GM21737 (cell line): ENCODE measurements around the gene MVB12B.

Experiments
- ATAC-seq: cut with Tn5 transposase; IDR thresholded peaks from one replicate; pipeline ENCODE4 v1.9.1; 2021; ENCODE audit warnings: mild to moderate bottlenecking, moderate library complexity; ENCODE audit not compliant: unreplicated experiment

The MVB12B gene

GRCh38 chr9:126329476-126330275 lies 3.0 kb downstream of the MVB12B start:
- ATAC-seq: no peak

DNA sequence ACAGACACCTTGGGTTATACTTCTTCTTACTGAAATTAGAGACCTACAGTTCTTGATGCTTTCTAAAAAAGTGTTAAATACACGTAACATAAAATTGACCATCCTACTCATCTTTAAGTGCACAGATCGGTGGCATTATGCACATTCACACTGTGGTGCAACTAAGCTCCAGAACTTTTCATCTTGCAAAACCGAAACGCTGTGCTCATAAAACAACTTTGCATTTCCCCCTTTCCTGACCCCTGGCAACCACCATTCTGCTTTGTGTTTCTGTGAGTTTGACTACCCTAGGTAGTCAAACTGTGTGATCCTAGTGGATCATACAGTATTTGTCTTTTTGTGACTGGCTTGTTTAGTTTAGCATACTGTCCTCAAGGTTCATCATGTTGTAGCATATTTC lies 3.9 kb downstream of the MVB12B start:
- no peak for ATAC-seq

DNA sequence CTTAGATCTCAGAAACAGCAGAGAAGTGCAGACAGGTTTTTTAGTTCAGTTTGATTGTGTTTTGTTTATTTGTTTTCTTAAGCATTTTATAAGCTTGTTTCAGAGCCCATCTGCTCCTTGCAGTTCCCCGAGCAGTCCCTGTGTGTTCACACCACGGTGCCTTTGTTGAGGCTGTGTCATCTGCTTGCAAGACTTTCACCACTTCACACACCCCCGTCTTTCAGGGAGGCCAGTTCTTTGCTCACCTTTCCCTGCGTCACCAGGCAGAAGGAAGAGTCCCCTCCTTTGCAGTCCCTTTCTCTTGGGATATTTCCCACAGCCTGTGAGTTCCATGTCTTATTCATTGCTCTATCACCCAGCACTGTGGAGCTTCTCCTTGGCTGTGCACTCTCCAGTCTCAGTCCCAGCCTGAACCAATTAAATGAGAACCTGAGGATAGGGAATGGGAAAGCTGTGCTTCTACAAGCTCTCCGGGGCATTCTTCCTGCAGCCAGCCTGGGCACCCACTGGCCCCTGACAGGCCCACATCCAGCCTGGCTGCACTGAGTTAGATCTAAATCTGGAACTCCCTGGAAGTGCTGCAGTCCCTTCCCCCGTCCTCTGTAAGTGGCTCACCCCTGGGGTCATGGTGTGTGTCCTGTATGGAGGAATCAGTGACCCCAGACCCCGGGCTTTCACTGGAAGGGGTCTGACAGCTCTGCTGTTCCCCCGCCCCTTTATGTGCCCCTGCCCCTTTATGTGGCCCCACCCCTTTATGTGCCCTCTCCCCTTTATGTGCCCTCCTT lies 5.5 kb downstream of the MVB12B start:
- no peak for ATAC-seq

- no peak for ATAC-seq
Measured at GRCh38 chr9:126334721-126335621, 8.3 kb downstream of the MVB12B start.

- ATAC-seq: no peak
Measured at GRCh38 chr9:126335837-126336735, 9.5 kb downstream of the MVB12B start.

DNA sequence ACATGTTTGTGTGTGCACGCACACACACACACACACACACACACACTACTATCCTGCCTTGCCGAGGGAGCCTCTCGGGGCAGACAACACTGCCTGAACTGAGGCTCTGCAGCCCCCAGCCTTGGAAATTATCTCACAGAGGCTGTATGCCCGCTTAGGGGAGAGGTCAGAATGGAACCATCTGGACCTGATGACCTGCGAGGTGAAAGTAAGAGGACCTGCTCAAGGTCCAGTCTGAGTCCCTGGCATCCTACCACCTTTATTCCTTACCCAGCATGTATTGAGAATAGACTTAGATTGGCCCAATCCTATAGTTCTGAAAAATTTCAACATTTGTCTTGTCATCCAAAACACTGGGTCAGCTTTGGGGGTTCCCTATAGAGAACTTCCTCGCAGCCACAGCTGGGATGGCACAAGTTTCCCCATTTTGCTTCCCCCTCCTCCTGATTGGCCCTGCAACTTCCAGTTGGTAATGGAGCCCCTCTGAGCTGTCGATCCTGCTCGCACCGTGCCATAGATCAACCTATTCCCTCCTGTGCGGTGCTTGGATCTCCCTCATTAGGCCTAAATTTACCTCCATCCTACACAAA lies 10.2 kb downstream of the MVB12B start:
- ATAC-seq: no peak

DNA sequence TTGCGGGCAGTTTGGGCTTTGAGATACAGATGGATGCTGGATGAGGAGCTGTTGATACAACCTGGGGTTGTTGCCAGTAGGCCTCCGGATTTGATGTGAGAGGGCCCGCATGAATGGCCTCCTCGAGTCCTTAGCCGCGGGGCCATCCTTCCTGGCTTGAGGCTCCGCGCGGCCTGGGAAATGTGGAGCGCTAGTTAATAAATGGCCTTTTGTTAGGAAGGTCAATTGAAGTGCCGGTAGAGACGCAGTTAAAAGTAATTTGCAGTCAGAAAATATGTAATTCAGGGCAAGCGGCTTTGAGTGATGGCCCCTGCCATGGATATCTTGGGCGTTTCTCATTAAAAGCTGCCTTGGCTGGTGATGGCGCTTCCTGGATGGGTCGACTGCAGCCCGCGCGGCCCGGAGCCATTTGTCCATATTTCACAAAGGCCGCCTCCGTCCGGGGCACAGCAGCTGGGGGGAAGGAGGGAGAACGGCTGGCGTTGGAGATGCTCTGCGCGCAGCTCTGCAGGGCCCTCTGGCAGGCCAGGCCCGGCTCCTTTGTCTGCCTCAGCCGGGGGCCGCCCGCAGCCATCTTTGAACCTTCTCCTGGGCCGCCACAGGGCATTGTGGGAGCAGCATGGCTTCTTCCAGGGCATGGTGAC lies 11.2 kb downstream of the MVB12B start:
- no peak for ATAC-seq

DNA sequence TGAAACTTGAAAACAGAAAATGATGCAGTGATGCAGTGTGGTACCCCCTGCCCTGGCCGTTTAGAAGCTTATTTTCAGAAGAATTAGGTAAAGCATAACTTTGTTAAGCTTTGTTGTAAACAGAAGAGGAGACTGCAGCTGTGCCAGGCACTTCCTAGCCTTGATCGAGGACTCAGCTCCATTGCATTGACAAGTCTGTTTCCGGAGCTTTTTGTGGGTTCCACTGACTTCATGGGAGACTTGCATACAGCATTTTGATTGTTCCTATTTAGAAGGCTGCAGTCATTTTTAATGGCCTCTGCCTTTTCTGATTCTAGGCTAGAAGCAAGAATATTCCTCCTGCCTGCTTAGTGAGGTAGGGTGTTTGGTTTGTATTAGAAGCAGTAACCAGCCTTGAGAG lies 12.3 kb downstream of the MVB12B start:
- ATAC-seq: no peak

DNA sequence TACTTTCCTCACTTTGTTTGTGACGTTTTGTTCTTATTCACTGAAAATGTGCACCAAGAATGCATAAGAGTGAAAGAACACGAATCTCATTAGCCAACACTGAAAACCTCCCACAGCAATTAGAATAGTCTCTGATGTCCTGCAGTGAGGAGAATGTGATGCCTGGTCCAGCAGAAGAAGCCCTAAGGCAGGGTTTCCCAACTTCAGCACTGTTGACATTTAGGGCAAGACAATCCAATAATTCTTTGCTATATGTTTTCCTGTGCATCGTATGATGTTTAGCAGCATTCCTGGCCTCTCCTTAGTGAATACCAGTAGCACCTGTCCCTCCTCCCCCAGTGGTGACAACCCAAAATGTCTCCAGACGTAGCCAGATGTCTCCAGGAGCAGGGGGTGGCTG lies 14.8 kb downstream of the MVB12B start:
- ATAC-seq: no peak

DNA sequence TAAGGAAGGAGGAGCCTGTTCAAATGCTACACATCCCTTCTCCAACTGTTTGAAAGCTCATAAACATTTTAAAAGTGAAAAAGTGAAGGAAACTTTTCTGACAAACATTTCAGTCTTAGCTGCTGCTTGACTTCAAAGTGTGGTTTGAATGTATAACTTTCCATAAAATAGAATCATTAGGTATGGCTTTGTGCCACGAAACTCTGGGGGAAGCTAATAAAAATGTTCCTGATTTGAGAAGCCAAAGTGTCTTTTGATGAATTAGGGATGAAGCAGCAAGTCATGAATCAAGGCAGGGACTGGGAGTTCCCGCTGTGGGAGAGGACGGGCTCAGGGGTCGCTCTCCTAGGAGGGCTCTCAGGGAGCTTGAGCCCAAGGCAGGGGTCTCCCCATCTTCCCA lies 15.3 kb downstream of the MVB12B start:
- no peak for ATAC-seq

DNA sequence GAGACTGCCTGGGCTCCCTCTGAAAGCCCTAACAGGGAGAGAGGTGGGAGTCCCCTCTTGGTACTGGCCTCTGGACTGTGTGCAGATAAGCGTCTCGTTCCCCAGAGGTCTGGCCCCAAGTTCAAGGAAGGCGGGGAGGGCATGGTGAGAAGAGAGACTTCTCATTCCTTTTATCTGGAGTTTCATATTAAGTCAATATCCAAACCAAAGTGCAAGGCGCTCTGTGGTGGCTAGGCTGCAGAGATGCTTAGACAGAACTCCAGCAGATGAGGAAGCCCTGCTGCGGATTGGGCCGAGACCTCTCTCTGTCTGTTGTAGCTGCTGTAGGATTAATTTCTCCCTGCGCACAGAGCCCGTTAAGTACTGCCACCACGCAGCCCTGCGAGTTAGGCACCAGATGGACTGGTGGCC lies 16.0 kb downstream of the MVB12B start:
- ATAC-seq: no peak

- no peak for ATAC-seq
Measured at GRCh38 chr9:126343271-126343700, 16.7 kb downstream of the MVB12B start.

DNA sequence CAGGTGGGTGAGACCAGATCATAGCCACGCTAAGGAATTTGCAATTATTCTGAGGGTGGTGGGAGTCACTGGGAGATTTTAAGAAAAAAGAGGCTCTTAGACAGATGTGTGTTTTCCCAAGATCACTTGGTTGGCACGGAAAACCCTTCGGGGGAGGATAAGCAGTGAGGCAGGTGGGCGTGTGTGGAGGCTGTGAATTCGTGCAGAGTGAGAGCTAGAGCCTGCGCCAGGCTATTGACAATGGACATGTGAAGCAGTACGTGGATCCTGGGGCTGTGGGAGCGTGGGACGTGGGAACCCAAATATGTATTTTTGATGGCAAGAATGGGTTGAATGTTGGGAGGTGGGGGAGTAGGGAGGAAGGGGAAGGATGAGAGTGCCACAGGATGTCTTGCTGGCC lies 19.4 kb downstream of the MVB12B start:
- ATAC-seq: no peak

DNA sequence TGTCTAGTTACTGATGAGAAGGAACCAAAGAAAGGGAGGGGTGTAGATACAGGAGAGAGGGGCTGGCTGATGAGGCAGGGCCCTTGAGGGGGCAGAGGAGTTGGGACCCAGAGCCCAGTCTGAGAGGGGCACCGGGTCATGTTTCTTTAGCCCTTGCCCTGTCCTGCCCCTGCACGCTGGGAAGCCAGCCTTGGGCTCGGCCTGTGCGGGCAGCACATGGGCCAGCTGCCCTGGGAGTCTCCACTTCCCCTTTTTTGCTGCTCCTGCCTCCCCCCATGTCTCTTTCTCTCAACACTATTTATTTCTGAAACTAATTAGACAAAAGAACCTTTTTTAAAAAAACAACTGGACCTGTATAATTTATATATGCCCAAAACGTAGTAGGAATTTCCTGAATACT lies 20.5 kb downstream of the MVB12B start:
- no peak for ATAC-seq

- no peak for ATAC-seq
Measured at GRCh38 chr9:126347911-126348760, 21.5 kb downstream of the MVB12B start.

DNA sequence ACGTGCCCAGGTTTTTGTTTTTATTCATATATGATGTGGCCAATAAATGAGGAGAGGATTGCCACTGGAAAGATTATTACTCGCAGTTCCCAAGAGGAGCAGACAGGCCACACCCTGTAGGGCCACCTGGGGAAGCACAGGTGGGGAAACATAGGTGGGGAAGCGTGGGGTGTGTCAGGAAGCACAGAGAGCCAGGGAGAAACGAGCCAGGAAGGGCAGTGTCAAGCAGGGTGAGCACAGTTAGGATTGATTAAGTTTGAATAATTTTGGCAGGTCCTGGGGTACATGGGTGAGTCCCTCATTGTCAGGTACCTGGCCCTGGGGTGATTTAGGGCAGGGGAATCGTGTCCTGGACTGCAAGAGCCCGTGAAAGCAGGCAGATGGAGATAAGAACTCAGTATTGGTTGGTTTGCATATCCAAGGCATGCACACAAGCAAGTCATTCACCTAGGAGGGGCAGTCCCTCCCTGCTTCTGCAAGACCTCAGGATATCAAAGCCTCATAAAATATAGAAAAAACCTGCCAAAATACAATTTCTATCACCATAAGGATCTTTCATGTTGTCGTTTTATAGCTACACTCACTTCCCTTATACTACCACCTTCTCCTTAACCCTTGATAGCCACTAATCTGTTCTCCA lies 22.4 kb downstream of the MVB12B start:
- ATAC-seq: no peak

DNA sequence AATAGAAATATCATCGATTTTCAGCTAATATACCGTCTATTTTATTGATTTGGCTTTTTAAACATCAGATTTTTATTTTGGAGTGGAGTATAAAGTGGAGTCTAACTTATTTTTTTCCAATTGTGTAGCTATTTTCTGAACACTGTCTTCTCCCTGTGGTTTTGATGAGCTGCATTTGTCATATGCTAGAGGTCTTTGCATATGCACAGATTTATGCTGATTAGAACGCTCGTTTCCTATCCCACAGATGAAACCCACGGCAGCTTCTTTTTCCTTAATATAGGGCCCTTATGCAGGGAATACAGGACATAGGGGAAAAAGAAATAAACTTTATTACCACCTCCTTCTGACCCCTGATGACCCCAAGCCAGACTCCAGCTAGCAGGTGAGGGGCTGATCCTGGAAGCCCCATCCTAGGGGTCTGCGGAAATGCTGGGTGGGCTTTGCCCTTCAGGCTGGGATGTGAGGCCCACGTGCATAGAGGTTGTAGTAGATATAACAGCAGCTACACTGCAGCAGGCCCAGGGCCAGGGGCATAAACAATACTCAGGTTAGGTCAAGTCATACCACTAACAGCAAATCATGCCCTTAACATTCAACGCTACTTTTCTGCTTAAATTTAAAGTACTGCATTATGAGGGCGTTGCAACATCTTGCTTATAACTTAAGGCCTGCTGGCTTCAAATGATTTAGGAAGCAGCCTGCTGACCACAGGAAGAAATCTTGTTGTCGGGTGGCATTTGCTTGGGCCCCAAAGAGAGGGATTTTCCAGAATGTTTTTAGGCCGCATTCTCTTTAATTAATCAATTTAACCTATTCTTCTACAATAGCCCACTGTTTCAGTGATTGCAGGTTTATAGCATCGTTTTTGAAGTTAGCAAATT lies 28.5 kb downstream of the MVB12B start:
- ATAC-seq: no peak
